ENCODE measurements around the gene TTLL8. TPM values are rescaled to one million over a fixed set of nuclear protein-coding genes. Genes with fewer than 3 reads are reported as not detected.

Gene TTLL8
- total RNA-seq, 2 experiments from 2014 or later, result not detected

GRCh38 chr22:50039669-50040443 is 18.2 kb downstream of the TTLL8 start:
- DNase-seq, result no peak
- no peak overlapping the region for H3K27ac Mint-ChIP-seq
- intact Hi-C loops (cut with micrococcal nuclease), result no loop called here

GRCh38 chr22:50035976-50036724 is 21.9 kb downstream of the TTLL8 start:
- DNase-seq, result no peak
- ChIA-PET POLR2A (no interaction called here), CTCF (no interaction called here)
- Mint-ChIP-seq H3K9me3 (peaks cover 7% of the 10 kb centered on the region), H3K36me3 (ENCODE audit: low read depth) (no peaks in the 10 kb centered on the region), H3K4me3 (no peak overlapping the region), H3K27me3 (no peaks in the 10 kb centered on the region), H3K27ac (no peak overlapping the region), H3K4me1 (ENCODE audit: low read depth) (no peaks in the 10 kb centered on the region)
- TF ChIP-seq CTCF (IDR thresholded peaks at IDR 0.05), result no peak
- ATAC-seq, result no peak
- intact Hi-C loops (cut with micrococcal nuclease), result no loop called here

More at GRCh38 chr22:50039669-50040443, 18.2 kb downstream of the TTLL8 start:
- H3K9me3 Mint-ChIP-seq, result peaks cover 7% of the 10 kb centered on the region
- no peak for ATAC-seq
- ChIA-PET POLR2A (no interaction called here), CTCF (no interaction called here)
- no peak overlapping the region for H3K4me3 Mint-ChIP-seq
- no peak for TF ChIP-seq CTCF (IDR thresholded peaks at IDR 0.05)
- H3K36me3 Mint-ChIP-seq (ENCODE audit: low read depth), result no peaks in the 10 kb centered on the region
- peaks cover 19% of the 10 kb centered on the region for H3K27me3 Mint-ChIP-seq
- H3K4me1 Mint-ChIP-seq (ENCODE audit: low read depth), result peaks cover 8% of the 10 kb centered on the region

GRCh38 chr22:50035131-50035881 is 22.8 kb downstream of the TTLL8 start:
- H3K27me3 Mint-ChIP-seq, result no peaks in the 10 kb centered on the region
- ATAC-seq (no peak), DNase-seq (no peak)
- peaks cover 7% of the 10 kb centered on the region for H3K9me3 Mint-ChIP-seq
- H3K36me3 Mint-ChIP-seq (ENCODE audit: low read depth), result no peaks in the 10 kb centered on the region
- ChIA-PET CTCF (interaction anchor here (0.8 kb wide), 1 partner anchor 105 kb away, joined by 3 read pairs; no protein-coding TSS in a partner anchor), POLR2A (interaction anchor here (0.5 kb wide), 1 partner anchor 30 kb away, joined by 3 read pairs; no protein-coding TSS in a partner anchor)
- no peak for TF ChIP-seq CTCF (IDR thresholded peaks at IDR 0.05)
- no peaks in the 10 kb centered on the region for H3K4me1 Mint-ChIP-seq (ENCODE audit: low read depth)
- H3K27ac Mint-ChIP-seq, result no peak overlapping the region
- H3K4me3 Mint-ChIP-seq, result no peak overlapping the region
- intact Hi-C loops (cut with micrococcal nuclease), result no loop called here

- H3K27ac Mint-ChIP-seq, result no peak overlapping the region
- CTCF ChIA-PET, result interaction anchor here (0.8 kb wide), 1 partner anchor 104 kb away, joined by 3 read pairs; no protein-coding TSS in a partner anchor
- no peak for ATAC-seq
Observed at GRCh38 chr22:50034126-50035081, 23.7 kb downstream of the TTLL8 start.

More at GRCh38 chr22:50034126-50035081, 23.7 kb downstream of the TTLL8 start:
- no peak overlapping the region for H3K4me3 Mint-ChIP-seq
- peaks cover 3% of the 10 kb centered on the region for H3K4me1 Mint-ChIP-seq (ENCODE audit: low read depth)
- intact Hi-C loops (cut with micrococcal nuclease), result loop anchor here (5.0 kb wide), 1 partner anchor 42 kb away; no protein-coding TSS in a partner anchor
- H3K9me3 Mint-ChIP-seq, result peaks cover 7% of the 10 kb centered on the region
- POLR2A ChIA-PET, result no interaction called here
- H3K36me3 Mint-ChIP-seq (ENCODE audit: low read depth), result no peaks in the 10 kb centered on the region
- DNase-seq, result no peak
- TF ChIP-seq CTCF (IDR thresholded peaks at IDR 0.05), result no peak
- H3K27me3 Mint-ChIP-seq, result no peaks in the 10 kb centered on the region
